SW 1271 (cell line): ENCODE results near the gene DELE1.
A peak's percentile ranks its signal among the peaks of the same experiment; 100 is the strongest.

Experiments
- DNase-seq, 2 experiments: peaks; one replicate each; lab custom pipeline; 2025; lab: John Stamatoyannopoulos, UW

DELE1 gene

DNA sequence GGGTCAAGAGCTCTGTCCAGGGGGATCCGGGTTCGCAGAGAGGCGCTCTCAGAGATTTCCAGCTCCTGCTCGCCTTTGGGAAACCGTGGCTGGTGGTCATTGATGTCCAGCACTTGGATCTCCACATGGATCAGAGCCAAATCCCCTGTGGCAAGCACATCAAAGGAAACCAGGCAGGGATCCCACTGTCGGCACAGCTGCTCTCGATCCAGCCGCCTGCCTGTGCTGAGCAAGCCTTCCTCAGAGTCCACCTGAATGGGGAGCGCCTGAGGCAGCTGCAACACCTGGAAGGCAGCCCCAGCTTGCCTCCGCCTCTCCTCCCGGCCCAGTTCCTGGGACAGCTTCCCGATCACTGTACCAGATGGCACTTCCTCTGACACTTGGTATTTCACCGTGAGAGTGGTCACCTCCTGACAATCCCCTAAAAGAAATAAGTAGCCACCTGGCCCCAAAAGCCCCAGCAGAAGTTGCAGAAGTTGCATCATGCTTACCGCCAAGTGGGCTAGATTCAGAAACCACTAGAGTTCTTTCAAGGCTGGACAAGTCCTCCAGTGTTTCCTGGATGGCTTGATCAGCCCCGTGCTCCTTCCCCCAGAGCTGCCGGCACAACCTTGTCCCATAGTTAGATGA lies 33.8 kb downstream of the DELE1 start:
- no peak for DNase-seq

GRCh38 chr5:141958113-141958512 lies 34.4 kb downstream of the DELE1 start, which contains the start of gene PCDH12:
TSS of gene PCDH12 (minus strand) at chr5:141958202. CDS start at chr5:141957851, 351 bp downstream.
- no peak for DNase-seq

- no peak for DNase-seq
These were observed 35.0 kb downstream of the DELE1 start for GRCh38 chr5:141958546-141959172.

DNA sequence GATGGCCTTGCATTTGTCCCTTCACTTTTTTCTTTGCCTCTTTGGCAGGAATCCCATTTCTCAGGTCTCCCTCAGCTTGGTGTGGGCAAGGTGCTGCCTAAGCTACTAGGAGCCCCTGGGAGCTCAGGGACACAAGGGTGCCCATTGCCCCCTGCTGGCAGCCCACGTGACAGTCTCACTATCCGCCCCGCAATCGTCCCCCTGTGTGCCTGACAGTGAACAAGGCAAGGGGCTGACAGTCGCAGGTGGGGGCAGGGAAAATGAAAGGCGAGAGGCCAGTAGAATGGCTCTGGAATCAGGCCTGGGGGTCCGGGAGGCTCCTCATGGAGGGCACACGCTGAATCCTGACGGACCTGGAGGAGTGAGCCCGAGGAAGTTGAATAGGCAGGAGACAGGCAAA lies 36.3 kb downstream of the DELE1 start:
- no peak for DNase-seq

GRCh38 chr5:141960449-141961323 lies 37.0 kb downstream of the DELE1 start:
- peak; percentile 58 to 84 for DNase-seq

DNA sequence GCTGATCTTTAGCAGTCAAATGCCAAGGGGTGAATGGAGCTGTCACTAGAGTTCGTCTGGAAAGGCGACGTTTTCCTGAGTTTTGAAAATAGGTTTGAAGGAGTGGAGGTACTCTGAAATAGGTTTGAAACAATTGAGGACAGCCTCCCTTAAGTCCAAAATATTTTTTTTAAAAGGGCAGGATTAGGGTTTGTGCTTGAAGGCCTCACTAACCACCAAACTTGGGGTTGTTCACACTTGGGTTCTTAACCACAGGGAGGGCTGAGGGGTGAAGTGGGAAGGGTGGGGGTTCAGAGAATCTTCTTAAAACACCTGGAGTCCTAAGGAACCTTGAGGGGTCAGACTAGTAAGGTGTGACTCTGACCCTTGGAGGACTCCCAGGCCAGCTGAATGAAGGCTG lies 37.8 kb downstream of the DELE1 start:
- no peak for DNase-seq

DNA sequence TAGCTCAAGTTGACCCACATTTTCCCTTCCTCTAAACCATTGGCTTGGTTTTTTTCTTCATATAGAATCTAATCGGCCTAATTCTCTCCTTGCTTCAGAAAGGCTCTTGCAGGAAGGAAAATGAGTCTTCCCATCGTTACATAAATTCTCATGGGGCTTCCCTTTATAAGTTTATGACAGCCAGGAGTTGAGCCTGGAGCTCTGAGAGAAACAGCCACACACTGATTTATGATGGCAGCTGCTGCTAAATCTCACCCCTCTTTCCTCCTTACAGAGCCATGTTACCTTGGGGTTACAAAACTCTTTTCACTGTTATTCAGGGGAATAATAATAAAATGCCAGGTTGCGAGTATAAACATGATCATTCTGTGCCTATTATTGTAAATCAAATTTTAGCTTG lies 40.0 kb downstream of the DELE1 start:
- no peak for DNase-seq

DNA sequence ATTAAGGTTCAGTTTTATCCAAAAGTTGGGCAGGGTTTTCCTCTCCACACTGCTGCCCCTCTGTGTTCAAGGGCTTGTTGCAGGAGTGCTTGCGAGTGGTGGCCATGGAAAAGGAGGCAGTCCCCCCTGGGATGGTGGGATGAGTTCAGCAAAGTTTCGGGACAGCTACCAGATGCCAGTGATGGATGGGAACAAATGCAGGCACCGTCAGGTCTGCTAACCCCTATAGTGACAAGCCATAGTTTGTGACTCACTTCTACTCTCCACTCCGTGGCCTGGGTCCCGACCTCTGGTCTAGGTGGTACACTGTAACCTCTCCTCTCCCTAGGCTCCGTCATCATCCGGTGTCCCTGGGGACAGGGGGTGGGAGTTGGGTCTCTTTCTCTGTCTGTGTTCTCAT lies 41.4 kb downstream of the DELE1 start:
- DNase-seq = no peak

- no peak for DNase-seq
These were observed 42.7 kb downstream of the DELE1 start for GRCh38 chr5:141966275-141966962.

- no peak for DNase-seq
These were observed 43.3 kb downstream of the DELE1 start for GRCh38 chr5:141966963-141967333.

- peak; percentile 85 to 95 for DNase-seq
These were observed 45.4 kb downstream of the DELE1 start, which contains the start of gene RNF14 for GRCh38 chr5:141968914-141969608. TSS of gene RNF14 (plus strand) at chr5:141969105. CDS start at chr5:141973589, 4,484 bp downstream.

DNA sequence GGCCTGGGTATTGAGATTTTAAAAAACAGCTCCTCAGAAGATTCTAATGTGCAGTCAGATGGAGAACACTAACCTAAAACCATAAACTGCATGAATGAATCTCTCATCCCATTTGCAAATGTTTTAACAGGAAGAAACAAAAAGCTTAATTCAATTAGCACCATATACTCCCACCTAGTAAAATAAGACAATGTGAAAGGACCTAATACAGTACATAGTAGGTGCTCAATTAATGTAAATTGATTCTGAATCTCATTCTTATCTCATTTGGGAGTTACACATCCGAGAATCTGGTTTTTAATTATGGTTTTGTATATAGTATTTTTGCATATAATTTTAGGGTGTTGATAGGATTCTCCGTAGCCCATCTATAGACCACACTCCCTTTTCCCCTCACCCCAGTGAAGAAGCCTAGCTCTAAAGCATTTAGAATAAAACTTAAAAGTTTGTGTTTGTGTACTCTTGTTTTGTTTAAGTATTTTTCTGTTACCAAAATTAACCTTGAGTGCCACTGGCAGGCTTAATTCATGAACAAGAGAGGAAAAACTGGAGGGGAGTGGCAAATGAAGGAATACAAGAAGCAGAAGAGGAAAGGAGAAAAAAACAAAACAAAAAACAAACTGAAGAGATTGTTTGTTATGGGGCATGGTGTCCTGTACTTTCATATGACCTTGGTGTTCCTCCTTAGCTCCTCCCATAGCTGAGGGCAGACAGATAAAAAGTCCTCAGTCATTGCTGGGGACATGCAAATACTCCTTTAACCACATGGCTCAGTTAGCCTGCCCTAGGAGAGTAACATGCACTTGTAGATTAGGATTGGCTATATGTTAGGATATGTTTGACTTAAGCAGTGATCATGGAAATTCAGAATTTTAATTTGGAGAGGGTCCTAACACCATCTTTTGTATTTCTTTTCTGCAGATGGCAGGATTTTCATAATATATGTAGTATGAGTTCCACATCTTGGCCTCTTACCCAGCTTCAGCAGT lies 46.4 kb downstream of the DELE1 start:
- peak in 1 of 2 experiments; percentile 44 for DNase-seq

GRCh38 chr5:141973871-141974595 lies 50.4 kb downstream of the DELE1 start:
- DNase-seq = no peak

DNA sequence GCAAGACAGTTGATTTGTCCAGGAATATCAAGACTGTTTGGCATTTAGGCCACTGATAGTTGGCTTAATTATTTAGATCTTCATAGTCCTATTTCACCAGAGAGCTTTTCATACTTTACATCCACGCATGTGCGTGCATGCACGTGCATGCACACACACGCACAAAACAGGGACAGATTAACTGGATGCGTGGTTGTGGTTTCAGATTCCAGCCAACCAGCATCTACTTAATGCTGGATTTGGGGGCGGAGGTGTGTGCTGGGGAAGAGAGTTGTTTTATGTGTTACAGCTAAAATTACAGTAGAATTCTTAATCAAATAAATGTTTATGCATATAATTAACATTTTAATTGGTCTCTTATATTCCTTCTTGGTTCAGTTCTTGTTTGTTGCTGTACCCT lies 52.5 kb downstream of the DELE1 start:
- no peak for DNase-seq

DNA sequence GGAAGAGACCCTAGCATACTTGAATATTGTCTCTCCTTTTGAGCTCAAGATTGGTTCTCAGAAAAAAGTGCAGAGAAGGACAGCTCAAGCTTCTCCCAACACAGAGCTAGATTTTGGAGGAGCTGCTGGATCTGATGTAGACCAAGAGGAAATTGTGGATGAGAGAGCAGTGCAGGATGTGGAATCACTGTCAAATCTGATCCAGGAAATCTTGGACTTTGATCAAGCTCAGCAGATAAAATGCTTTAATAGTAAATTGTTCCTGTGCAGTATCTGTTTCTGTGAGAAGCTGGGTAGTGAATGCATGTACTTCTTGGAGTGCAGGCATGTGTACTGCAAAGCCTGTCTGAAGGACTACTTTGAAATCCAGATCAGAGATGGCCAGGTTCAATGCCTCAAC lies 54.7 kb downstream of the DELE1 start:
- no peak for DNase-seq

GRCh38 chr5:141982626-141983025 lies 59.0 kb downstream of the DELE1 start:
- DNase-seq = no peak

DNA sequence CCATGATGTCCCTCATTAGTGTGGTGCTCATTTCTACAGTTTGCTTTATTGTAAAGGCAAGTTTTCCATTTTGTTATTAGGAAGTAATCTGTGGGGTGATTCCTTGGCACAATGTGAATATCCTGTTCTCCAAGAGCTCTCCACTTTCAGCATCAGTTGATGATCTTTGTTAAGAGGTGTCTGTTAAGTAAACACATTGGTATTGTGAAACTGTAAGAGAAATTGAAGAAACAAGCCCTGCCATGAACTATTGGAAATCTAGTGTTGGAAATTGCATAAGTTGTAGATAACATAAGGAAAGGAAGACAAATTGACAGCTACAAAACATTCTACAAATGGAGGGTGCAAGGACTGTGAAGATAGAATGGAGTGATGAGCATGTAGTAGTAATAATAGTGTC lies 62.4 kb downstream of the DELE1 start:
- DNase-seq = no peak

GRCh38 chr5:141989720-141990119 lies 66.0 kb downstream of the DELE1 start:
- no peak for DNase-seq
